Skin epidermis (tissue), 12 donors: ENCODE data around the gene KIRREL3.

Experiments
- H3K27ac ChIP-seq, 21 experiments: fragments of 200-600 bp; sonication (generic) in 11 of 21; one replicate each; pipeline ENCODE4 v1.5.0; 2020; ENCODE audit warnings: mild to moderate bottlenecking in 3 of 21, inconsistent platforms in 2 of 21, moderate library complexity in 2 of 21
- H3K4me3 ChIP-seq, 7 experiments: fragments of 200-600 bp; sonication (generic) in 2 of 7; one replicate each; pipeline ENCODE4 v1.5.0; 2020; ENCODE audit warnings: inconsistent platforms in 2 of 7, mild to moderate bottlenecking in 2 of 7, moderate library complexity in 1 of 7

KIRREL3 gene

DNA sequence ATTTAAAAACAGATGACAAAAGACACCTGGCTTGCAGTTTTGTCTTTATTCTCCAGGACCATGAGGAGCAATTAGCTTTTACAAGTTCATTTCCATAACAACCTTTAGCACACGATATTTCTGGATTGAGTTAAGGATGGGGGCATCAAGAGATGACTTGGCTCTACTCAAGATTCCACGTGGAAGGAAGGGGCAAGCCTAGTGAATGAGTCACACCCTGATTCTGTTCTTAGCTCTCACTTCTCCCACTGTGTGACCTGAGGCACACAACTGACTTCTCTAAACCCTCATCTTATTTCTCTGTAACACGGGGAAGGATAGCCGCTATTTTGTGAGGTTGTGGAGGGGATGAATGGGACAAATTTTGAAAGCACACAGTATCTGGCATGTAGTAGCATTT is 185.5 kb downstream of the KIRREL3 start:
- Histone ChIP-seq H3K4me3 (no peak overlapping the region), H3K27ac (no peak overlapping the region)

GRCh38 chr11:126810776-126811175 is 189.8 kb downstream of the KIRREL3 start:
- Histone ChIP-seq H3K27ac (no peak overlapping the region), H3K4me3 (no peak overlapping the region)

DNA sequence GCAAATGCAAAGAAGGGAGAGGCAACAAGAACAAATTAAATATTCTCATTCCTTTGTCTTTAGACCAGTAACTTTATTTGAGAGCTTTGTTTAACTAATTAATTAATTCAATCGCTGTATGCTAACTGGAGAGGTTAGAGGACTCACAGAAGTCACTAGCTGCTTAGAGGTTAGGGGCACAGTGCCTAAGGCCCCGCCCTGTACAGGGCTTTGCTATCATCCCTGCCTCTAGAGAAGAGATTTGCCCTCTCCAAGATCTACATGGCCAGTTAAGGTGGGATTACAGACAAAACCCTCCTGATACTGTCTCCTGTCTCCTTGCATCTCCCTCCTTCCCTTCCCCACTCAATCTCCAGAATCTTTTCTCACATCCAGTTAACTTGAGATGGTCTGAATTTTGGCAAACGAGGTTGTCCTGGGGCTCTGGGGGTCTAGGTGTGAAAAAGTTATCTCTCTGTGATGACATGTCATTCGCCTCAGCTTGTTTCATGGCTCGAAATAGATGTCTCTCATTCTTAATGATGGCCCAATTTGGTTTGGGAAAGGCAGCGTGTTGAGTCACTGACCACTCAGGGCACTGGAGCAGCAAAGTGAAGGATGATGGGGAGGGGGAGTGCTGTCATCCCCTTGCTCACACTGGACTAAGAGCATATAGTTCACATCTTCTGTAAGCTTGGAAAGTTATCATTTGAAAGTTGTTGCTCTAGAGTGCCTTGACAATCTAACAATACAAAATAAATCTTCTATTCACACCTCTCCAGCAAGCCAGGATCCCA is 190.9 kb downstream of the KIRREL3 start:
- H3K4me3 ChIP-seq: no peak overlapping the region
- H3K27ac ChIP-seq: no peak overlapping the region

DNA sequence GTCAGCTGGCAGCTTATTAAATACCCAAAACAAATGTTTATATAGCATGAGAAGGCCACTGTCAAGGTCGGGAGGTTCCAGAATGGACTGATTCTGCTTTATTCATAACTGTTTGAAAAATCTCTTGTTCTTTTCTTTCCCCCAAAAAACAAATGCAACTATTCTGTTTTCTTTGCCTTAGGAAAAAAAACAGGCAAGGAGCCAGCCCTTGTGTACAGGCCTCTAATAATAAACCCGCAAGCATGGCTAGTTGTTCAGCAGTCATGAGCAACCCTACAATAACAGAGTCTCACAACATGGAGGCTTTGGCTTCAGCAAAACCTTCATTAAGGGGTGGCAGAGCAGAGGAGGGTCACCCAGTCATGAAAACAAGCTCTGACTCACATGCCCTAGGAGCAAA is 191.7 kb downstream of the KIRREL3 start:
- Histone ChIP-seq H3K4me3 (no peak overlapping the region), H3K27ac (no peak overlapping the region)

- no peak overlapping the region for H3K4me3 ChIP-seq
- H3K27ac ChIP-seq: no peak overlapping the region
Observed at GRCh38 chr11:126808296-126808695, 192.3 kb downstream of the KIRREL3 start.

GRCh38 chr11:126805870-126806269 is 194.7 kb downstream of the KIRREL3 start:
- Histone ChIP-seq H3K27ac (no peak overlapping the region), H3K4me3 (no peak overlapping the region)

DNA sequence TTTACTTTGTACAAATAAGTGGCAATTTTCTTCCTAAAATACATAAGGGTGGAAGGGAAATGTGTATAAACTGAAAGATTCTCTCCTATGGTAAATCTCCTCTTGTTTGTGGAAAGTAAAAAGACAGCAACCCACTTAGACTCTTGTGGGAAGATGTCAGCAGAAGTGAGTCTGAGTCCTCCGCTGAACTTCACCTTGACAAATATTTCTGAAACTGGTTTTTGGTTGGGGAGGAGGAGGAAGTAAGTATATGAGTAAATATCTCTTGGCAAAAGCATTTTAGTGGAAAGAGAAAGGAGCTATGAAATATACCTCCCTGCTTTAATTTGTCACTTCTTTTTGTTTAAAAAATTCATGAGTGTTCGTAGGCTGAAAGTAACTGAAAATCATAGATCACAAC is 196.2 kb downstream of the KIRREL3 start:
- no peak overlapping the region for H3K4me3 ChIP-seq
- no peak overlapping the region for H3K27ac ChIP-seq

GRCh38 chr11:126800009-126800408 is 200.6 kb downstream of the KIRREL3 start:
- H3K4me3 ChIP-seq: no peak overlapping the region

GRCh38 chr11:126797457-126798169 is 203.0 kb downstream of the KIRREL3 start:
- H3K4me3 ChIP-seq: no peak overlapping the region
- no peak overlapping the region for H3K27ac ChIP-seq

More at GRCh38 chr11:126800009-126800408, 200.6 kb downstream of the KIRREL3 start:
- no peak overlapping the region for H3K27ac ChIP-seq

- Histone ChIP-seq H3K27ac (no peak overlapping the region), H3K4me3 (no peak overlapping the region)
Observed at GRCh38 chr11:126793596-126793995, 207.0 kb downstream of the KIRREL3 start.

DNA sequence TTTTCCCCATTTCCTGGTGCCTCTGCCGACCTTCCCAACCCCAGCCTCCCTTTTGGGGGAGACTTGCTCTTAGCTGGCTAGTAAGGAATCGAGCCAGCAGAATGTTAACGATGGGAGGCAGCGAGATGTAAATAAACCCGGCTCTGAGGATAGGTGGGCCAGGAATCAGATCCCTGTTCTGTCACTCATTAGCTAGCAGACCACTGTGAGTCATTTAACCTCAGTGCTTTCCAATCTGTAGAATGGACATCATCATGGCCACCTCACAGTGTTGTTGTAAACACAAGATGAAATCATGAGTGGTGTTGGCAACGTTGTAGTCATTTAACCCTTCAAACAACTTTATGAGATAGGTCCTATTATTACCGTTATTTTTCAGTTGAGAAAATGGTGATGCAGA is 208.6 kb downstream of the KIRREL3 start:
- Histone ChIP-seq H3K4me3 (no peak overlapping the region), H3K27ac (no peak overlapping the region)

DNA sequence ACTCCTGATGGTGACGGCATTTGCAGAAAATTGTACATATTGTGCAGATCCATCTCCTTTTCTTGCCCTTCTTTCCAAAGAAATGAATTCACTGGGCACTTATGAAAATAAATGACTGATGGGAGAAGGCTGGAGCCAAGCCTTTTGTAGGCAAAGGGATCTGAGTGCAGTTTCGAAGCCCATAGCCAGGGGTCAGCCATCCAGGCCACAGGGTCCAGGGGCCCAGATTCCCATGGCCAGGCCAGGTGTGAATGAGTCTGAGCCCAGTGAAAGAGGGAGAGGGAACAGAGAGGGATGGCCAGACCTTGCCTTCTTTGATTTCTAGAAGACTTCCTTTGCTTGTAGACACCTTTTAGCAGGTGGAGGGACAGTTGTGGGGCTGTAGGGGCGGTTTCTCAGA is 209.1 kb downstream of the KIRREL3 start:
- Histone ChIP-seq H3K4me3 (no peak overlapping the region), H3K27ac (no peak overlapping the region)

GRCh38 chr11:126790550-126791081 is 210.0 kb downstream of the KIRREL3 start:
- Histone ChIP-seq H3K4me3 (no peak overlapping the region), H3K27ac (no peak overlapping the region)

GRCh38 chr11:126782810-126783209 is 217.8 kb downstream of the KIRREL3 start:
- H3K27ac ChIP-seq: no peak overlapping the region
- H3K4me3 ChIP-seq: no peak overlapping the region

DNA sequence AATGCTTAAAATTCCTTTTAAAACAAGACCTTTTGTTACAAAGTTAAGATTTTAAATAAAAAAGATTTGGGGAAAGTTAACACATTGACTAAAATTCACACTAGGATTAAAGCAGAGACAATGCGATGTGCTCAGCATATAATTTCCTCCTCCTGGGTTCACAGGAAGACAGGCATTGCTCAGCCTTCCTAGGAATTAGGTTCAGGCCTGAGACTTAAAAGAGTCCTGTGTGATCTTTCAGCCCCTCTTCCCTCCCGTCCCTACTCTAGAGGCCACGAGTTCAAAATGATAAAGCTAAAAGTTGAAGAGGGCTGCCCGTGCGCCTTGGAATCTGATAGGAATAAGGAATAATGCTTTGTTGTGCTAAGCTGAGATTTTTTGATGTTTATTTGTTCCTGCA is 218.6 kb downstream of the KIRREL3 start:
- no peak overlapping the region for H3K27ac ChIP-seq
- H3K4me3 ChIP-seq: no peak overlapping the region

DNA sequence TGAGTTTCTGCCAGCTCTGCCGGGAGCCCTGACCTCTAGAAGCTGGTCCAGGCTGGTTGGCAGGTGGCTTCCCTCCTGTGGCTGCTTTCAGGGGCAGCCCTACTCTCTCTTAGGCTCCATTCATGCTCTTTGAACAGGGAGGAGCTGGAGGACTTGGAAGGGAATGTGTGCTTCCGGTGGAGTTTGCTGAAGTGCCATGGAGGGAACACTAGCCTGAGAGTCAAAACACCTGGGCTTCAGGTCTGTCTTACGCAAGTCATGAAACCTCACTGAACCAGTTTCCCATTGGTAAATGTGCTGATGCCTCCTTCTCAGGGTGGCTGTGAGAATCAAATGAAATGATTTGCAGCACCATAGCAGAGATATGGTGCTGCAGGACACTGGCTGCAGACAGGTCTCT is 224.5 kb downstream of the KIRREL3 start:
- Histone ChIP-seq H3K4me3 (no peak overlapping the region), H3K27ac (no peak overlapping the region)

- H3K27ac ChIP-seq: no peak overlapping the region
- H3K4me3 ChIP-seq: no peak overlapping the region
Observed at GRCh38 chr11:126772267-126772666, 228.3 kb downstream of the KIRREL3 start.

GRCh38 chr11:126768702-126769101 is 231.9 kb downstream of the KIRREL3 start:
- no peak overlapping the region for H3K27ac ChIP-seq
- H3K4me3 ChIP-seq: no peak overlapping the region

DNA sequence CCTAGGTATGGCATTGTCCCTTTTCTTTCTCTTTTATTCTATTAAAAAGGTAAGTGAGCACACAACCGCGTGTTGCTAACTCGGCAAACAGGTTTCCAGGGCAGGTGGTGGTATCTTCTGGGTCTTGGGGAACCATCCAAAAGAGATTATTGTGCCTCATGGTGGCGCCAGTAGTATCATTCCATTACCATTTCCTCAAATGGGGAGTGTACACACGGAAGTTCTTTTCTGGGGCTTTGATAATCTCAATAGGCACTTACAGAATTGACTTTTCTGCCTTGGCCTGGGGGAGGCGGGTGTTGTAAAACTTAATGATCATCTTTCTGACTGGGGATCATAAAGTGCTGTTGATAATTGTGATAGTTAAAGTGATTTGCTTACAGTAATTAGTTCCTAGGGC is 234.1 kb downstream of the KIRREL3 start:
- no peak overlapping the region for H3K4me3 ChIP-seq
- no peak overlapping the region for H3K27ac ChIP-seq

DNA sequence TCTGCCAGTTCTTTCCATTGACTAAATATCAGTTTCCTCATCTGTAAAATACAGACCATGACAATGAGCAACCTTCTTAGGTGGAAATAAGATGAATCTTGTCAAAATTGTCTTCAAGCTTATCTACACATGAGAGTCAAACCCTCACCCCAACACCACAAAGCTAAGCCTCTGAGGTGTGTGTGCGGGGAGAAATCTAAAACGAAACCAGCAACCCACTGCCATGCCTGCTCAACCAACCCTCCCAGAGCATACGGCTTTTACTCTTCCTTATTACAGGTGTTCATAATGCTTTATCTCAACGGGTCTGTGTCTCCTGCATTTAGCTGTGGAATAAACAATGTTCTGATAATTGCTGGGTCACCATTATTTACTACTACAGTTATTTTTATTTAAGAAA is 235.4 kb downstream of the KIRREL3 start:
- no peak overlapping the region for H3K4me3 ChIP-seq
- H3K27ac ChIP-seq: no peak overlapping the region

GRCh38 chr11:126764231-126764630 is 236.3 kb downstream of the KIRREL3 start:
- Histone ChIP-seq H3K4me3 (no peak overlapping the region), H3K27ac (no peak overlapping the region)
